Measurements from ENCODE around the gene GHSR.
A peak's percentile ranks its signal among the peaks of the same experiment; 100 is the strongest.

The GHSR gene, protein sequence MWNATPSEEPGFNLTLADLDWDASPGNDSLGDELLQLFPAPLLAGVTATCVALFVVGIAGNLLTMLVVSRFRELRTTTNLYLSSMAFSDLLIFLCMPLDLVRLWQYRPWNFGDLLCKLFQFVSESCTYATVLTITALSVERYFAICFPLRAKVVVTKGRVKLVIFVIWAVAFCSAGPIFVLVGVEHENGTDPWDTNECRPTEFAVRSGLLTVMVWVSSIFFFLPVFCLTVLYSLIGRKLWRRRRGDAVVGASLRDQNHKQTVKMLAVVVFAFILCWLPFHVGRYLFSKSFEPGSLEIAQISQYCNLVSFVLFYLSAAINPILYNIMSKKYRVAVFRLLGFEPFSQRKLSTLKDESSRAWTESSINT

DNA sequence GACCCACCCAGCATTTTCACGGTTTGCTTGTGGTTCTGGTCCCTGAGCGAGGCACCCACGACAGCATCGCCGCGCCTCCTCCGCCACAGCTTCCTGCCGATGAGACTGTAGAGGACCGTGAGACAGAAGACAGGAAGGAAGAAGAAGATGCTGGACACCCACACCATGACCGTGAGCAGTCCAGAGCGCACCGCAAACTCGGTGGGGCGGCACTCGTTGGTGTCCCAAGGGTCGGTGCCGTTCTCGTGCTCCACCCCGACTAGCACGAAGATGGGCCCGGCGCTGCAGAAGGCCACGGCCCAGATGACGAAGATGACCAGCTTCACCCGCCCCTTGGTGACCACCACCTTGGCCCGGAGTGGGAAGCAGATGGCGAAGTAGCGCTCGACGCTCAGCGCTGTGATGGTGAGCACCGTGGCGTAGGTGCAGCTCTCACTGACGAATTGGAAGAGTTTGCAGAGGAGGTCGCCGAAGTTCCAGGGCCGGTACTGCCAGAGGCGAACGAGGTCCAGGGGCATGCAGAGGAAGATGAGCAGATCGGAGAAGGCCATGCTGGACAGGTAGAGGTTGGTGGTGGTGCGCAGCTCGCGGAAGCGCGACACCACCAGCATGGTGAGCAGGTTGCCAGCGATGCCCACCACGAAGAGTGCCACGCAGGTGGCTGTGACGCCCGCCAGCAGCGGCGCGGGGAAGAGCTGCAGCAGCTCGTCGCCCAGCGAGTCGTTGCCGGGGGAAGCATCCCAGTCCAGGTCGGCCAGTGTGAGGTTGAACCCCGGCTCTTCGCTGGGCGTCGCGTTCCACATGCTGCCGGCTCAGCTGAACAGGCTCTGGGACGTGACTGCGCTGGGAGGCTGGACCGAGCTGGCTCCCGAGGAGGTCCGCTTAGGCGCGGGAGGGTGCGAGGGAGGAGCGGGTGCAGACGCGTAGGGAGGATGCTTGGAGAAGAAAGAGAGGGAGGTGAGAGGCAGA, at the start of gene GHSR:
Gene GHSR, minus strand, starts transcription at position 846 of the 969 bp plus-strand sequence. Its CDS starts 43 bp downstream, at position 803.
- DNase-seq (ENCODE audit: low spot score): no peak

DNA sequence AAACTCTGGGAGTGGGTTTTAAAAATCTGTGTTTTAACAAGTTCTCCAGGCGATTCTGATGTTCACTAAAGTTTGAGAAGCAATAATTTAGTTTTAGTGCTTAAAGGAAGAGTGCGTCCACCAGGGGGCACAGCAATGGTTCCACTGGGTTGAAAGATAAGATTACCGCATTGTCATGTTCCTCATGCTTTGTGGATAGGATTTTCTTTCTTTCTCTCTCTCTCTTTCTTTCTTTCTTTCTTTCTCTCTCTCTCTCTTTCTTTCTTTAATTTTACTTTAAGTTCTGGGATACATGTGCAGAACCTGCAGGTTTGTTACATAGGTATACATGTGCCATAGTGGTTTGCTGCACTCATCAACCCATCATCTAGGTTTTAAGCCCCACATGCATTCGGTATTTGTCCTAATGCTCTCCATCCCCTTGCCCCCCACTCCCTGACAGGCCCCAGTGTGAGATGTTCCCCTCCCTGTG, 42.0 kb upstream of the GHSR start:
- peak; percentile 58 for DNase-seq (ENCODE audit: low spot score)

DNA sequence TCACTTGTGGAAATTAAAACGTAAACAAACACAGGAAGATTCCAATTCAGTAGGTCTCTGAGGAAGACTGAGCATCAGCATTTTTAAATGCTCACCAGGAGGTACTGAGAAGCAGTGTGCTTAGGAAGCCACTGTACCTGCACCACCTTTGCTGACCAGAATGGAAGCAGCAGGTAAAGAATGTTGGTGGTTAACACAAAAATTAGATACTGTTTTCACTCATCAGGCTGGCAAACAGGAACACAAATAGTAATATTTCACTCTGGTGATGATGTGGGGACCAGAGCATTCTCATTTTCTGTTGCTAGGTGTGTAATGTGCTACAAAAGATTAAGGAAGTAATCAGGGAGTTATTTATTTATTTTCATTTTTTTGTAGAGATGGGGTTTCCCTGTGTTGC, 29.9 kb upstream of the GHSR start:
- no peak for DNase-seq (ENCODE audit: low spot score)

DNA sequence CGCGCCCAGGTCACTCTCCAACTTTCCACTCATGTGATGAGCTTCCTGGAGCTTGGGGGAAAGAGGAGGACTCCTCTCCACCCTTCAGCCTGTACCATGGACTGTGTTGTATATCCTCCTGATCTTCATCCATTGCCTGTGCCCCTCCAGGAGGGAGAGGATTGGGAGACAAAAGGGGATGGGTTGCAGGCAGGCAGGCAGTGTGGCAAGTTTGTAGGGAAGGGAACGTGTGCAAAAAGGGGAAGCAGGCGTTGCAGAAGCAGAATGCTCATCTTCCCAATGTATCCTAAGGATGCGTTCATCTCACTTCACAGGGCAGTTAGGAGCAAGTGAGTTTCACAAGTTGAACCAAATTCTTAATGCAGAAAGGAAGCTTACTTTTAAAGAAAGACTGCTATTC, 28.1 kb upstream of the GHSR start:
- no peak for DNase-seq (ENCODE audit: low spot score)

DNA sequence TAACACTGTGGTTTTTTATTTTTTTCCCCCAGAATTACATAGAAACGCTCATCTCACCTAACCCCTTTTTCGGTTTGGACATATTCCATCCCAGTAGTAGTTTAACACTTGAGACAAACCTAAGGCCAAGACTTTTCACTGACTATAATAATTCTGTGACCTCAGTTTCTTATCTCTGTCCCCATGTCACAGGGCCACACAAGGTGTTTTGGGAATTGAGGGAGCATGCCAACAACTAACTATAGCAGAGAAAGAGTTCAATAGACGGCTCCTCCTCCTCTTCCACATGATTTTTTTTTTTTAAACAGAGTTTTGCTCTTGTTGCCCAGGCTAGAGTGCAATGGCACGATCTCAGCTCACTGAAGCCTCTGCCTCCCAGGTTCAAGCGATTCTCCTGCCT, 27.4 kb upstream of the GHSR start:
- DNase-seq (ENCODE audit: low spot score): no peak

DNA sequence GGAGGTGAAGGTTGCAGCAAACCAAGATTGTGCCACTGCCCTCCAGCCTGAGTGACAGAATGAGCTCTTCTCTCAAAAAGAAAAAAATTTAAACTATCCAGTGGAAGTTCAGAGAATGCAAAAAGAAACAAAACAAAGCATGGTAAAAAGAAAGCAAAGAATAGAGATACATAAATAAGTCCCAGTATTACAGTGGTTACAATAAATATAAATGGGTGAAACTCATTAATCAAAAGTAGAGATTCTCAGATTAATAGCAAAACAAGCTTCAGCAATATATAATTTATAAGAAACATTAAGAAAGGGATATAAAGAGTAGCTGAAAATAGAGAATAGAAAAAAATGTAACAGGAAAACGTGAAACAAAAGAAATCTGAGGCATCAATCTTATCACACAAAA, 23.6 kb upstream of the GHSR start:
- DNase-seq (ENCODE audit: low spot score): no peak

DNA sequence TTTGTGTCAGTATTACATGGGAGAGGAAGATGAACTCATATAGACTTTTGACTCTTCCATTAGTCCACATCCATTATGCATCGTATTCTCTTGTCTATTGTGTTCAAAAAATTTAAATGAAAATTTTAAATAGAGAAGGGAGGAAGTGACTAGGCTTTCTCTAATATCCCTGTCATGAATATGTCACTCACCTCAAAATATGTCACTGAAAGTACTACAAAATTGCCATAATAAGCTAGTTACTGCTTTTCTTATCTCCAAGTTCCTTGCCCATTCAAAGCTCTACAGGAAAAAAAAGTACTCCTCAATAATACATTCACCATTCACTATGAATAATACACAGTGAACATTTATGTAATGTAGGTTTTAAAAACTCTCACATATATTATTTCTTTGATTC, 22.3 kb upstream of the GHSR start:
- DNase-seq (ENCODE audit: low spot score): no peak

DNA sequence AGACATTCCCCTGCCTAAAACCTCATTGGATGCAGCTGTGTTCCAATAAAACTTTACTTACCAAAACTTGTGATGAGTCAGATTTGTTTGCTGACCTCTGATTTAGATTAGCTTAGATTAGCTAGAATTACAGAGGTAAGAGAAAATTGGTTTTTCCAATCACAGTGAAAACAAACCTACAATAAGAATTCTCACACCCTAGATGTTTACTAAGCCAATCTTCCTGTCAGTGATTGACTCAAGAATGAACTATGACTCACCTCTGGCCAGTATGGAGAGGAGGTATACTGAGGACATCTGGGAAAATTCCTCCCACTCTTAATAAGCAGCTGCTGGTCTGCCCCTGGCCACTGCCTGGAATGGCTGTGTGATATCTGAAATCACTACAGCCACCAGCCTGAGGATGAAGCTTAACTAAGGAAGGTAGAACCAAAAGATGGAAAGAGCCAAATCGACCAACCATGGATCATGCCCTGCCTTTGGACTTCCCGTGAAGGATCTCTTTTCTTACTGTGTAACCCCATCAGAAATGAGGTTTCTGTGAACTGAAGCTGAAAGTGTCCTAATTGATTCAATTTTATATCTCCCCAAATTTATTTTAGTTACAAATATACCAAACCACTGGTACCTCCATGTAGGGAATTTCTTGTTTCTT, 19.0 kb upstream of the GHSR start:
- no peak for DNase-seq (ENCODE audit: low spot score)

DNA sequence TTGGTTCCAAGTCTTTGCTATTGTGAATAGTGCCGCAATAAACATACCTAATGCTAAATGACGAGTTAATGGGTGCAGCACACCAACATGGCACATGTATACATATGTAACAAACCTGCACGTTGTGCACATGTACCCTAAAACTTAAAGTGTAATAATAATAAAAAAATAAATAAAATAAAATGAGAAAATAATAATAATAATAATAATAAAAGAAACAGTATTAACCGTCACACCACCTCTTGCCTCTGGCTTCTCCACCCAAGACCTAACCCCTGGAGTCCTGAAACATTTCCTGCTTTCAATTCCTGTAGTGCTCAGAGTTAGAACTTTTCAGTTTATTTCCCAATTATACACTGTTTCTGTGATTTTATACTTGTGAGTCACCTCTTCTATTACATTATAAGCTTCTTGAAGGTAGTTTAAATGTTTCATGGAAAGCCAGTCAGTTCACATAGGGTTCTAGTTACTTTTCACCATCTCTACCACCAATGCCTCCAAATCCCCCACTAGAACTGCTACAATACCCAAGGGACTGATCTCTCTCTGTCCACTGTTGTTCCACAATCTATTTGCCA, 18.4 kb upstream of the GHSR start:
- no peak for DNase-seq (ENCODE audit: low spot score)

DNA sequence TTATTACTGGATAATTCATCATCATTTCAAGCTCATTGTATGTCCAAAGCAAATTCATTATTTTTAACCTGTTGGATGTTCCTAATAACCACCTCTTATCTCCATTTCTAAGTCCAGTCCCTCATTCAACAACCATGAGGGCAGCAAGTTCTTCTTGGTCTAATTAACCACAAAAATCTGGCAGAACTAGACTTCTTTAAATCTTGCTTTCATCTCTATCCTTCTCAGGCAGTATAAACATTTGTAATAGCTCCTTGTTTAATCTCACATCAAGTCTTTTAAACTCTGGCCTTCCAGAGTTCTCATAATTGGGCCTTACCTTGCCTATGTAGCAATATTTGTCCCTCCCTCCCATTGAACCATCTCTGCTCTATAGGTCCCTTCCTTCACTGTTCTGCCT, 17.0 kb upstream of the GHSR start:
- no peak for DNase-seq (ENCODE audit: low spot score)

DNA sequence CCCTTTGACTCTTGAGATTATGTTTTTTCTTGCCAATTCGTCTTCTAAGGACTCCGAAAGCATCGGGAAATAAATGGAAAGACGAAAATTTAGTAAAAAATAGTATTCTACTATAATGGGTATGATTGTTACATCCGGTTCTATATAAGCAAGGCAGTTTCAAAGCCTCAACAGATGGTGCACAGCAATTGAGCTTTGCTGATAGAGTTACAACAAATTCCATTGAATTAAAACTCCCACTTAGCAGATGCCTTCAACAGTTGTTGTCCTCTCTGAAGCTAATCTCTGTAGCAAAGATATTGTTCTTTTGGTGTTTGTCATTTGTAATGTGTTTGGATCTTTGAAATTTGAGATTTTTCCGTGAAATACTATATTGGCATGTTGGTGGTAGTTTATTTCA, 16.1 kb upstream of the GHSR start:
- DNase-seq (ENCODE audit: low spot score): no peak

DNA sequence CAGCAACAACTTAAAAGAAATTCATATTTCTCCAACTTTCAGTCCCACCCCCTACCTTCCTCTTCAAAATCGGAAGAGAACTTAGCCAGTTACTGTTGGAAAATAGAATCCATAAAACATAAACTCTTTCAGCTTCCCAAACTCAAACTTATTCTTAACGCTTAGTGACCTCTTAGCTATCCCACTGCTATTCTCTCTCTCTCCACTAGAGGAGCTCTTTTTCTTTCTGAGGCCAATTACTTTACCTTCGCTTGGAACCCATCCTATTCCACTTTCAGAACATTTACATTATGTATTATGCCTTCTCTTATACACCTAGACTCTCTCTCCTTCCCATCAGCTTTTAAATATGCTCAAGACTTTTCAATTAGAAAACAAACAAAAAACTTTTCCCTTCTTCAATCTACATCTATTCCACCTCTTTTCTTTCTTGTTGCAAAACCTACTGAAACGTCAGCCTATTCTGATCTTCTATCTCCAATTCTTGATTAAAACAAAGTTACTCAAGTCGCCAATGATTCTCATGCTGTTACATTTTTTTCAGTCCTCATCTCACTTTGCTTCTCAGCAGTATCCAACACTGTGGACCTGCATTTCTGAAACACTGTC, 13.4 kb upstream of the GHSR start:
- peak; percentile 35 for DNase-seq (ENCODE audit: low spot score)

DNA sequence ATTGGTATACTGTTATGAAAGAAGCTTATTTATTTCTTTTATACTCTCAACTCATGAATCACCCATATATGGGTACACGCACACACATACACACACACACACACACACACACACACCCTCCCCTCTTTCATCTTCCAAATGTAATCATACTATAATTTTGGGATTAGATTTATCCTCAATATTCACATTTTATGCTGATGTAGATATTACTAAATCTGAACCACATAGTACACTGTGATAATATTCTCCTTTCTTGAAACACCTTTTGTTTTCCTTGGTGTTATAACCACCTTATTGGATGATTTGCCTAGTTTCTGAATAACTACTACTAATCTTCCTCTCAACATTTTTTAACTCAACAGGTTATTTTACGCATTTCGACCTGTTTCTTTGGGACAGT, 8.1 kb upstream of the GHSR start:
- no peak for DNase-seq (ENCODE audit: low spot score)

DNA sequence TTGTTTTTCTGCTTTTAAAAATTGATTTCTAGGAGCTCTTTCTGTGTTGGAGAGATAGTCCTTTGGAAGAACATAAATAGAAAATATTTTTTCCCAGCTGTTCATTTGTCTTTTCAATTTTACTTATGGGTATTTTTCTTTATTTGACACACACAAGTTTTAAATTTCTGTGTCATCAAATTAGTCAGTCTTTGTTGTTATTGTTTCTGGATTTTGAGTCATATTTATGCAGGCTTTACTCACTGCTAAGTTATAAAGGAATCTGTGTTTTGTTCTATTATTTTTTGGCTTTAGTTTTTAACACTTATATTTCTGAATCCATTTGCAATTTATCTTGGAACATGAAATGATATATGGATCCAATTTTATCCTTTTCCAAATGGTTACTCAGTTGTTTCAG, 5.9 kb upstream of the GHSR start:
- no peak for DNase-seq (ENCODE audit: low spot score)

DNA sequence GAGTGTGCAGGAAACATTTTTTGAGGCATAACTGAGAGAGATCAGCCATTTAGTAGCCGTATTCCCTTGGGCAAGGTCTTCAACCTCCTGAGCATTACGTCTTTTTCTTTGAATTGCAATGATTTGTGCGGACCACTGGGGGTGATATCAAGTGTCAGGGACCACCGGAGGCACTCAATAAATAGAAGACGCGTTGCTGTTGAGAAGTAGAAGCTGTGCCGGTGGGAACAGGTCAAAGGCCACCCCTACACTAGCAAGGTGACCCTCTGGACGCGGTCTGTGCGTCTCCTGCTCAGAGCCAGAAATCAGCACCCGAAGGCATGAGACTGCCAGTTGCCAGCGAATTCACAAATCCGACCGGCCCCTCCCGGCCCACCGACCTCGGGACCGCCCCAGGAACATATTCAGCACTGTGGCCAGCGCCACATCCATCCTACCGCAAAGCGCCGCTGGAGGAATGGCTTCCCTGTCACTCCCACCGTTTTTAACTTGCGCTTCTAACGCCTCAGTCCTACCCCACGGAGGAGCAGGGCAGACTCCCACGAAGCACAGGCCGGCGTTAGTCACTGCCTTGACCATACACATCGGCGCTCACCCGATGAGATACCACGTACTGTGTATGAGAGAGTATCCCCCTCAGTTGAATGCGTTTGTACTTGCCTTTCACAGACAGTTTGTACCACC, 1.4 kb upstream of the GHSR start:
- no peak for DNase-seq (ENCODE audit: low spot score)

DNA sequence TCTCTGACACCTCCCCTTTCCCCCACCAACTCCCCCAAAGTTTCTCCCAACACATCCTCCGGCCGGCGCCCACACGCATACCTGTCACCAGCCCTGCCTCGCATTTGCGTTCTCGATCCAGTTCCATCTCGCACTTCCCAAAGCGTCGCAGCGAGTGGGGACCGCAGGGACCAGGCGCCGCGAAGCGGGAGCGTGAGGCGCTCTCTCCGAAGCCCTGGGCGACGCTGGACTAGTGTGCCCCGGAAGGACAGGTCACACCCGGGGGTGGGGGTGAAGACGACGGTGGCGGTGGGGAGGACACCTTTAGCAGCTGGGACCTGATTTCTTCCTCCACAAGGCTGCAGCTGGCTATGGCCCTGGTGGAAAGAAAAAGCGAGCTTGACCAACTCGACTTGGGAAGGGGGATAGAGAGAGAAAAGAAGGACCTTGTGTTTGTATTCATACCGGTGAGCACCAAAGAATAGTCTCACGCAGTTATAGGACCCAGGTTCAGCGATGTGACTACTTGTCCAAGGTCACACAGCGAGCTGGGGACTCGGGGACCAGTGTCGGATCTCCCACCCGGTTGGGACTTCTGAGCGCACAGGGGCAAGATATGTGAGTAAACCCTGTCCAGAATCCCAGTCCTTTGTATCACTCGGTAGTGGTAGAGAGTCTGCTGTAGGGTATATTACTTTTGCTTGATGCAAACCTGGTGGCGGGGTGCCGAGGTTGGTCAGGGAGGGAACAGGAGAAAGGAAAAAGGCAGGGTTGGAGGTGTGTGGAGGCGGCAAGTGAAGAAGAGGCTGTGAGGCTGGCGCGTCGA, 607 bp upstream of the GHSR start:
- no peak for DNase-seq (ENCODE audit: low spot score)

DNA sequence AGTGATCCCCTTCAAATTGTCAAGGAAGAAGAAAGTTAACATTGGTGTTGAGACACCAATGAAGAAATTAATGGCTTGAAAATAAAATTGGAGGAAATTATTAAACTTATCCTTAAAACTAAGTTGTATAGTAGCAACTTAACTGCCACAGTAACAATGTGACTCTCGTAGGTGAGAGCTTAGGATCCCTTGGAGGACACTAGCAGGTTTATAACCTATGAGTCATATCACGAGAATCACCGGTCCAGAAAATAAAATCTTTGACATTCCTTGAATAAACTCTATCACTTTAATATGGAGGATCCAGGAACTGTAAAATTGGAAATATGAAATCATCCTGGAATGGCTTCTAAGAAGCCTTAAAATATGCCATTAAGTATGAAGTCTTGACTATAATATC, 2.1 kb downstream of the GHSR start:
- DNase-seq (ENCODE audit: low spot score): no peak

DNA sequence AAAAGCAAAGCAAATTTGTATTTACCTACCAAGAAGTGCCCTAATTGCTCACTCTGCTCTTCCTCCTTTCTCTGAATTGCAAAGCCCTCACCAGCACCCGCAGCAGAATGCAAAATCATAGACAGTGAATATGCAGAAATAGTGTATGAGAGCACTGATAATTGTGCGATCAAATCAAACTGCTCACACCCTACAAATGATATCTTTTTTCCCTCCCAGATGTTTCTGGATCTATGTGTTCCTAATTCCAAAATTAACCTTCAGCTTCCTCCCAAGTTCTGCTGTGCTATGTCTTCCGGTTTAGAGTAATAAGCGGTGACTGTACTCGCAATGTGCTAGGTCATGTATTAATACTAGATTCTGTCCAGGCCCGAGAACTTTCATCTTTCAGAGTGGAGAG, 3.4 kb downstream of the GHSR start:
- no peak for DNase-seq (ENCODE audit: low spot score)

DNA sequence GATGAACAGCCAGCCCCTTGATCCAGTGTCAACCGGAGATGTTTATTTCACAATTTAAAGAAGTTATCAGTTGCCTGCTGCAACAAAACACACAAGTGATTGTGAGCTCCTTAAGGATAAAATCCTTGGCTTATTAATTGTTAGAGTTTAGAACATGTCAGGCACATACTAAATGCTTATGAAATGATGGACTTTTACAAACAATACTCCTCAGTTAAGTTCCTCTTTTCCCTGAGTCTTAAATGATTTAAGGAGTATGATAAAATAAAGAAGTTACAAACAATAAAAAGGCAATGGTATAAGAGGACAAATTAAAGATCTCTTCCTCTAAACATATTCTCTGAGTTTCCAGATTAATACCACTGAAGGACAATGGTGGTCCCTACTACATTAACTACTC, 5.7 kb downstream of the GHSR start:
- no peak for DNase-seq (ENCODE audit: low spot score)

DNA sequence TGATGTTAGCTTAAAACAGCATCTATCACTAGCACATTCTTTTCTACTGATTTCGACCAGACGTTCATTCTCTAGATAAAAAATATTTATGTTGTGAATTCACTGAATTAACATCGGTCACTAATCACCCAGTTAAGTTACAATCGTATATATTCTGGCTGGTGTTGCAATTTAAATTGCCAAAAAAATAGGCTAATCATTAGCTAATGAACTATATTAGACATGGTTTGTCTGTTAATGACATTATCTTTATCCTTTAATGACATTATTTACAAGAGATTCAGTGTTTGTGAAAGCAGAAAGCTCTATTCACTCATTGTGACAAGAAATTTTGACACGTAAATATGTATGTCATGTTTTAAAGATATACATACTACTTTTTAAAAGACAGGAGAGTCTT, 6.7 kb downstream of the GHSR start:
- no peak for DNase-seq (ENCODE audit: low spot score)
